Fibroblast of skin of abdomen (primary cell): ENCODE measurements around the gene SYNCRIP.
"Not testable (repeated sequence)": the region's sequence is repeated elsewhere in the genome, so short reads cannot be mapped to it uniquely, and the experiment has no call there.

Experiments used
- DNase-seq: peaks from one replicate; pipeline ENCODE4 v3.0.0-alpha.2; 2013

The SYNCRIP gene

DNA sequence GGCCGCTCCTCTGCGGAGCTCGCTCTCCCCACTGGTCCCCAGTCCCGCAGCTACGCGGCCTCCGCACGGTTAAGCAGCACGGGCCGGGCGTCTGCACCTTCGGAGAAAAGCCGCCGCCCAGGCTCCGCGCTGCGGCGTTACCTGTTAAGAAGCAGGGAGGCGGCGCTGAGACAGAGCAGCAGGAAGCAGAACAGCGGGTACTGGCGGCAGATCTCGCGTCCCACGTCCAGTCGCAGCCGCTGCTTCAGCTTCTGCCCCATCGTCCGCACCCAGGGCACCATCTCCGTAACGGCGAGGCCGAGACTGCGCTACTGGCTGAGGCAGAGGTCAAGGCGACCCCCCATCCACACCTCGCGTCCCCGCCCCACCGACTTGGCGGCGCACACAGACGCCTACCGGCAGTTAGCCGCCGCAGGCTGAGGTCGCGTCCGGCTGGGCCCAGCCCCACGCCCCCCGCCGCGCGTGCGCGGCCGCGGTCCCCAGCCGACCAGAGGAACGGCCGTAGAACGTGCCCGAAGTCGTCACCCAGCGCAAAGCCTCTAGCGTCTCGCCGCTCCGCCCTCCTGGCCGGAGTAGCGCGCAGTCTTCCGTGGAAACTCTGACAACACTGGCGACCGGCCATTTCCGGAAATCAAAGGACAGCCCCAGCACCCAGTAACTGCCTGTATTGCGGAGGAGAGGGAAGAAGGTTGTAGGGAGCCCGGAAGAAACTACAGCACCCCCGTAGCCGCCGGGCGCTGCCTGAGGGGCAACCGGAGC, 49.1 kb downstream of the SYNCRIP start, which contains the start of gene SNX14:
Gene SNX14 (minus strand): TSS at position 421 of the 759 bp plus-strand sequence. CDS start 140 bp downstream, at position 281.
- DNase-seq = peak; percentile 94

DNA sequence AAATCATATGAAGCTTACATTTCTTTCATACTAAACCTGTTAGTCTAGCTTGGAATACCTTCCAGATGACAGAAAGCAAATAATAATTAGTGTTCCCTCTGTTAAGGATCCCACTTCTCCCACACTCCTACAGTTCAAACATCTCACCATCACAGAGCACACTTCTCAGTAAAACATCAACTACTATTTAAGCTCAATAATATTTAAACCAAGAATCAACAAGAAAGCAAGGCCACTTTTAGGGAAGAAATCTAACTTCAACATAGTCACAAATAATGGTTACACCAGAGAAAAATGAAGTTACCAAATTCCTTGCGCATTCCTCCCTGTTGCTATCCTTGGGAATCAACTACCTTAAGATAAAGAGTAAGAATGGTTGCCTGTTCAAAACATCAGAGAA, 50.7 kb downstream of the SYNCRIP start:
- DNase-seq = no peak

DNA sequence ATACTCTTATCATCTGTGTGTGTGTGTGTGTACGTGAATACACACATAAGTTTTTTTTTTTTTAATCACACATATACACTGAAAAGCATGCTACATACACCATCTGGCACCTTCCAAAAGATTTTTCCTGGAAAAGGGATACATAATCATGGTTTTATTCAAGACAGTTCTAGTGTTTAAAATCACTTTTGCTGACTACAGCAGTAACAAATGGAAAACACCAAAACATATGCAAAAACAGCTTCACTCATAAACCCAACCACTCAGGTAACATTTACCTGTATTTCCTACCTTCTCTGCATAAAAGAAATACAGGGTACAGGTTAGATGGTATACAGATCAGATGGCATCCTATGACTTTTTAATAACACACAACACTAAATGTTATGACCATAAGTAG, 51.5 kb downstream of the SYNCRIP start:
- no peak for DNase-seq

DNA sequence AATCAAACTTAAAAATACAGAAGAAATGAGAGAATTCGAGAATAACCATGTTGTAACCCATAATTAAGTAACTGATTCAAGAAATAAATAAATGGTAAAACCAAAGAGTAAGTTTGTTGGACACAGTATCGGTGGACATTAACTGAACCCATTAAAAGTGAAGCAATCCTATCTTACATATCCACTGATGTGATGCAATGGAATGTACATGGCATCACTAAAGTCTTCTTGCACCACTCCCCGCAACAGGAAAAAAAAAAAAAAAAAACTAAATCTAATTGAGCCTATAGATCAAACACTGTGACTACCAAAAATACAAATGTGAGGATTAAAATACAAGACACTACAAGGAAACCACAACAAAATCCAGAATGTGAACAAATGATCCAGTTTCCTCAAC, 56.9 kb downstream of the SYNCRIP start:
- no peak for DNase-seq

GRCh38 chr6:85582832-85583231, 59.9 kb downstream of the SYNCRIP start:
- not testable (repeated sequence) for DNase-seq

DNA sequence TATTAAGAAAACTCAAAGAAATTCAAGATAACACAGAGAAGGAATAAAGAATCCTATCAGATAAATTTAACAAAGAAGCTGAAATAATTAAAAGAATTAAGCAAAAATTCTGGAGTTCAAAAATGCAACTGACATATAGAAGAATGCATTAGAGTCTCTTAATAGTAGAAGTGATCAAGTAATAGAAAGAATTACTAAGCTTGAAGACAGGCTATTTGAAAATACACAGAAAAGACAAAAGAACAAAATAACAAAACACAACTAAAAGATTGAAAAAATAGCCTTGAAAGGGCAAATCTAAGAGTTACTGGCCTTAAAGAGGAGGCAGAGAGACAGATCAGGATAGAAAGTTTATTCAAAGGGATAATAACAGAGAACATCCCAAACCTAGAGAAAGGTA, 61.1 kb downstream of the SYNCRIP start:
- no peak for DNase-seq

DNA sequence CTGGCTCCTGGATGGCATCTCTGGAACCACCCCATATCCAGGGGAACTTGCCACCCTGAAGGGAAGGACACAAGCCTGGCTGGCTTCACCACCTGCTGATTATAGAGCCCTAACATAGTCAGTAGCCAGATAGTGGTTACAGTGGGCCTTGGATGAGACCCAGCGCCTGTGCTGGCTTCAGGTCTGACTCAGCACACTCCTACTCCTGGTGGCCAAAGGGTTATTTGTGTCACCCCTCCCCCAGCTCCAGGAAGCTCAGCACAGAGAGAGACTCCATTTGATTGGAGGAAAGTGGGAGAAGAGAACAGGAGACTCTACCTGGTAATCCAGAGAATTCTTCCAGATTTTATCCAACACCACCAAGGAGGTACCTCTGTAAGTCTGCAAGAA, 61.8 kb downstream of the SYNCRIP start:
- DNase-seq = peak; percentile 23

DNA sequence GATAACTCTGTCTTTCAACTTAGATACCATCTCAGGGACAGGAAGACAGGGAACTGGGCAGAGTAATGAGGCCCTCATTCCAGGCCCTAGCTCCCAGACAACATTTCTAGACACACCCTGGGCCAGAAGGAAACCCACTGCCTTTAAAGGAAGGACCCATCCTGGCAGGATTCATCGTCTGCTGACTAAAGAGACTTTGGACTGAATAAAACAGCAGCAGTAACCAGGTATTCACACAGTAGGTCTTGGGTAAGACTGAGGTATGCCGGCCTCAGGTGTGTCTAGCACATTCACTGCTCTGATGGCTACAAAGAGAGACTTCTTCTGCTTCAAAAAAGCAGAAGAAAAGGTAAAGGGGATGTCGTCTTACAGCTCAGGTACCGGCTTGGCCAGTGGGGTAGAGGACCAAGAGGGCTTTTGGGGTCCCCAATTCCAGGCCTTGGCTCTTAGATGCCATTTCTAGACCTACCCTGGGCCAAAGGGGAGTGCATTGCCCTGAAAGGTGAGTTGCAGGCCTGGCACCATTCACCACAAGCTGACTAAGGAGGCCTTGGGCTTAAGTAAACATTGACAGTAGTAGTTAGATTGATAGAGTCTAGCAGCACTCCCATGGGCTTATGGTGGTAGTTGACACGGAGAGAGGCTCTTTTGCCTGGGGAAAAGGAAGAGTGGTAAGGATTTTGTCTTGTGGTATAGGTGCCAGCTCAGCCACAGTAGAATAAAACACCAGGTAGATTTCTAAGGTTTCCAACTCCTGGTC, 62.4 kb downstream of the SYNCRIP start:
- DNase-seq = no peak

GRCh38 chr6:85579581-85579980, 63.1 kb downstream of the SYNCRIP start:
- no peak for DNase-seq

DNA sequence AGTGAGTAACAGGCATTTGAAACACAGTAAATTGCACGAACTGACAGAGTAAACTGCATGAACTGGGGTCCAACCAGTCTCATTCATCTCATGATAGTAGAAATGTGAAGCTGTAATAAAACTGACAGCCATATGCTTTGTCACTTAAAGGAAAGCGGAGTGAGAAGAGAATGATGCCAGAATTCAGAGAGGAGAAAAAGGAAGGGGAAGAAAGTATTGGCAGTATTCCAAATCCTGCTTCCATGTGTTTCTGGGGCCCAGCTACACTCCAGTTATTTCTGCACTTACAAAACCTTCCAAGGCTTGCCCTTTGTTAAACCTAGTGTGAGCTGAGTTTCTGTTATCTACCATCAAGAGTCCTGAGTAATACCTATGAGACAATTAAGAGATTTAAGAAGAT, 66.2 kb downstream of the SYNCRIP start:
- DNase-seq = peak; percentile 6

GRCh38 chr6:85574932-85575598, 67.6 kb downstream of the SYNCRIP start:
- DNase-seq = peak; percentile 77

DNA sequence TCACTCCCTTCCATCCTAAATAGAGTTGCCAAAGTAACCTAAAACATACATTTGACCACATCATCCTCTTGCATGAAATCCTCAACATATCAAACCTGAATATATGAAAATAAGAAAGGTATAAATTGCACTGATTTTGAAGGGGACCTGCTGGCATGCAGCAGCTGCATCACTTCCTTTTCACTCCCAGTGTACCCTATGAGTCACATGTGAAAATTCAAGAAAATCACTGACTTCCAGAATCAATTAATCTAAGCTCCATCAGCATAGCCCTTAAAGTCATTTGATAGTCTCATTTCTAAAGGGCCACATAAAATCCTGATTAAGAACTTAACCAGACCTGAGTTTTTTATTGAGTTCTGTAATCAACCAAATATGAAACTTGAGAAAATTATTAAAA, 73.4 kb downstream of the SYNCRIP start:
- DNase-seq = peak; percentile 30

DNA sequence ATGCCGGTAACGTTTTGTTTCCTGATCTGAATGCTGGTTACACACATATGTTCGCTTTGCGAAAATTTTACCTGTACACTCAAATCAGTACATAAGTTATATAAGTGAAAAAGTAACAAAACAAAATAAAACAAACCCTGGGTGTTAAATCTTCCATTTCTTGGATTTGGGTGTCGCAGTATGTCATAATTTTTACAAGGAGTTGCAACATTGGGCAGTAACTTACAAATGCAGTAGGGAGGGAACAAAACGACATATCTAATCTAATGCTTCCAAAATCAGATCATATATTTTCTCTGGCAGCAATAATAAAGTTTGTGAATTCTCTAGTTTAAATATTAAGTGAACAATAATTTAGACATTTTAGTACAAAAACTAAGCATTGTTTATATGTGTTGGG, 74.3 kb downstream of the SYNCRIP start:
- no peak for DNase-seq

GRCh38 chr6:85565736-85566135, 77.0 kb downstream of the SYNCRIP start:
- no peak for DNase-seq

DNA sequence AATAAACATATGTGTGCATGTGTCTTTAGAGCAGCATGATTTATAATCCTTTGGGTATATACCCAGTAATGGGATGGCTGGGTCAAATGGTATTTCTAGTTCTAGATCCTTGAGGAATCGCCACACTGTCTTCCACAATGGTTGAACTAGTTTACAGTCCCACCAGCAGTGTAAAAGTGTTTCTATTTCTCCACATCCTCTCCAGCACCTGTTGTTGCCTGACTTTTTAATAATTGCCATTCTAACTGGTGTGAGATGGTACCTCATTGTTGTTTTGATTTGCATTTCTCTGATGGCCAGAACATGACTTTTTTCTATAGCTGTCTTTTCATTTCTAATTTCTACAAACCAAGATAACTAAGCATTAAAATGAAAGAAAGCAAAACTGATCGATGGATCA, 78.5 kb downstream of the SYNCRIP start:
- not testable (repeated sequence) for DNase-seq
